Urinary bladder (tissue), 4 donors: ENCODE results near the gene SLC26A2. TPM values are rescaled to one million over a fixed set of nuclear protein-coding genes. Genes with fewer than 3 reads are reported as not detected.

Experiments used
- DNase-seq: peaks from one replicate; pipeline ENCODE4 v3.0.0-alpha.2; 2015; ENCODE audit errors: extremely low spot score
- H3K27ac ChIP-seq: one replicate; pipeline ENCODE4 v1.5.1; 2013; ENCODE audit warnings: low read depth, mild to moderate bottlenecking, moderate library complexity
- H3K36me3 ChIP-seq: one replicate; pipeline ENCODE4 v1.6.1; 2013; ENCODE audit warnings: mild to moderate bottlenecking, moderate library complexity; ENCODE audit not compliant: insufficient read depth
- H3K4me1 ChIP-seq: one replicate; pipeline ENCODE4 v1.6.1; 2013; ENCODE audit warnings: mild to moderate bottlenecking, moderate library complexity; ENCODE audit not compliant: insufficient read depth
- H3K4me3 ChIP-seq: one replicate; pipeline ENCODE4 v1.5.1; 2013; ENCODE audit warnings: low read depth, low read length
- WGBS: extraction: QIAGEN DNeasy Blood & Tissue Kit; methylation state at CpG from one replicate; pipeline ENCODE4 v1.1.7; 2013; 5-methylcytosine and 5-hydroxymethylcytosine counted together
- polyA plus RNA-seq: library from polyadenylated mRNA; stranded (reverse); fragments of 200-250 nt; gene quantifications from one replicate; pipeline ENCODE4 v1.2.3, GENCODE V29; 2013
- total RNA-seq: library from RNA; depleted of rRNA; stranded (reverse); fragments of >200 nt; gene quantifications from one replicate; pipeline ENCODE4 v1.2.3, GENCODE V29; 2014
- donor health status: healthy with polysubstance abuse.
- donor health status: healthy.

SLC26A2 gene
- 34.9 TPM for total RNA-seq
- 5.0 TPM for polyA plus RNA-seq

DNA sequence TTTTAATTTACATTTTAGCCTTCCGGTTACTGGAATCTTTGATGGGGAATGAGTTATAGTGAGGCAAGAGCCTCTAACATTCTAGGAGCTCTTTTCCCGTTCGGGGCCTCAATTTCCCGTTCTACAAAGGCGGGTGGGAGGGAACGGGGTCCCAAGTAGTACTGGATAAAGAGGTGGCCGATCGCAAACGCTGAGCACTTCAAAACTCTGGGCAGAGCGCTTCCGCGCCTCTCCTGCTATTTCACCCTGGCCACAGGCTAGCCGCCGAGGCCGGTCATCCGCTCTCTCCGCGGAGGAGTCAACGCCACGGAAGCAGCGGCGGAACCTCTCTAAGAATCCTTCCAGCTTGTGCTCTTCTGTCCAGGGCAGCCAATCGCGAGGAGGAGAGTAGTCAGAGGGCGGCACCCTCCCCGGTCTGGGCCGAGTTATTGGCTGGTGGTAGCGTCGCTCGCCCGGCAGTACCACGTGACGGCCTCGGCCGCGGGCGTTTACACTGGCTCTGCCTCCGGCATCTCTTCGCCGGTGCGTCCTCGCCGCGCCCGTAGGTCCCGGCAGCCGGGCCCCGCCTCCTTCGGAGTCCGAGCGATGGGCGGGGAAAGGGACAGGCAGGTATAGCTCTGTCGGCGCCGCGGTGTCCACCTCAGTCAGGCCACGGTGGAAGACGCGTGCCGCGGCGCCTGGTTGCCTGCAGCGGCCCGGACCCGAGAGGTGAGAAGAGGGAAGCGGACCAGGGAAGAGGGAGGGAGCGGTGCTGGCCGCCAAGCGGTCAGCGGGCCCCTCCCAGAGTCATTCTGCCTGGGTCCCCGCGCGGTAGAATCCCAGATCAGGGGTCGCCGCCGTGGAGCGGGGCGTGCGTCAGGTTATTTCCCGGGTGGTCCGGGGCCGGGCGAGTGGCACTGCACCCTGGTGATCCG is at the start of gene SLC26A2:
Gene SLC26A2, plus strand, starts transcription at position 487 of the 914 bp plus-strand sequence. CDS start 16,895 bp downstream, outside the sequence.
- H3K4me1 ChIP-seq: no peaks in the 10 kb centered on the region
- H3K27ac ChIP-seq: peak within 1 kb of the TSS; percentile 80
- under 1% methylated on average over 84 of the region's 84 CpGs for WGBS
- no peaks in the 10 kb centered on the region for H3K36me3 ChIP-seq
- peak within 1 kb of the TSS; percentile 76 for H3K4me3 ChIP-seq
- DNase-seq: peak; percentile 92

GRCh38 chr5:149911031-149911430 is 49.5 kb upstream of the SLC26A2 start:
- Histone ChIP-seq H3K4me3 (no peak overlapping the region), H3K36me3 (no peaks in the 10 kb centered on the region), H3K4me1 (no peaks in the 10 kb centered on the region), H3K27ac (no peak overlapping the region)
- DNase-seq: no peak
- WGBS: 87% methylated on average over 1 of the region's 1 CpG

DNA sequence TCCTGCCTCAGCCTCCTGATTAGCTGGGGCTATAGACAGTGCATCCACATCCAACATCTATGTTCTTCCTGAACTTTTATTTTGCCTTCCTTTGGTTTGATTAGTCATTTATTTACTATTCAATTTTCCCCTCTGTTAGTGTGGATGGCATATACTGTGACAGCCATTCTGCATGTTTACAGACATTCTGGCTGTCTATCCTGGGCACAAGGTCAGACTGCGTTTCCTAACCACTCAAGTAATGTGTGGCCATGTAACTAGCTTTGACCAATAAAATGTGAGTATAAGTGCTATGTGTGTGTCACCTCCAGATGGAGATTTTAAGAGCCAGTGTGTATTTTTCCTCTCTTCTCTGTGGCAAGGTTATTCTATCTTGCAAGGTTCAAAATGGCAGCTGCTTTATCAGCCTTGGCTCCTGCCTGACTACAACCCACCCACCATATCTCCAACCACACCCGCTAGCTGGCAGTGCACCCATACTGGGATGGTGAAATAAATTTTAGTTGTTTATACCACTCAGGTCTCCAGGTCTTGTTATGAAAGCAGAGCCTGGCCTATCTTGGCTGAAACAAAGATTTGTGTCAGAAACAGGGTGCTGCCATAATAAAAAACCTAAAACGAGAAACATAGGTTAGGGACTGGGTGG is 48.2 kb upstream of the SLC26A2 start:
- Histone ChIP-seq H3K4me1 (no peaks in the 10 kb centered on the region), H3K4me3 (no peak overlapping the region), H3K36me3 (no peaks in the 10 kb centered on the region), H3K27ac (no peak overlapping the region)
- no peak for DNase-seq
- 78% methylated on average over 3 of the region's 3 CpGs for WGBS

DNA sequence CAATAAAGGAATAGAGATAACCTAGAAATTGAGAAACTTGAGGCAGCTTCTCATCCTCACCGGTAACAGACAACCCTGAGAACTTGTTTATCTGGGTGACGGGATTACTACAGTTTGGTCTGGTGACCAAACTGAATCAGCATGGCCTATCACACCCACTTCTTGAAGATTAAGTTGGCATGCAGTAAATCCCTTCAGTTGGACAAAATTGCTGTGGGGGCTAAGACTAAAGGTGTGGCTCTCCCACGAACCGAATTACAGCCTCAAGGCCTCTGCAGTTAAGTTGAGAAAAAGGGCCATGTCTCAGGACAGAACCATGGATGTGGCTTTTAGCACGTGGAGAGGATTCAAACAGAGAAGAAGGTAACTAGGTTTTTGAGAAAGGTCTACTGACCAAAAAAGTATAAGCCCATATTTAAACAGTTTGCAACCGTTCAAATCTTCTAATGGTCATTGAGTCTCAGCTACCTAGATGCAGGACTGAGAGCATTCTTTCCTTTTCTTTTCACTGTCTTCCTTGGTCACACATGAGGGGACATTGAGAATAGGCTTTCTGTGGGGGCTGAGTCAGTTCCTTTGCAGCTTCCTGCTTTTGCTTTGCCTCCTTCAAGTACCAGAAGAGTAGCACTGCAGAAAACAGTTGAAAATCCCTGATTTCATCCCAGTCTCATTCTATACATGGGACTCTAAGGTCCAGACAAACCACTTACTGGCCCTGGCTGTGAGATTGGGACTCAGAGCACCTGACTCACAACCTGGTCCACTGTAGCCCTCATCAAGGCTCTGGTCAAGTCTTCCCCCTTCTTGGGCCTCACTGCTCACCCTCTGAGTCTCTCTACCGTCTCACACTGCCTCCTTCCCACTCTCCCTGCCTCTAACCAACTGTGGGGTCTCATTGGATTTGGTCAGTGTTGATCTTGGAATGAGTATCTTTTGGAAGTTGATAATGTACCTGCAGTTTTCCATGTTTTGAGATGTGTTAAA is 46.8 kb upstream of the SLC26A2 start:
- no peak for DNase-seq
- WGBS: 76% methylated on average over 7 of the region's 7 CpGs
- Histone ChIP-seq H3K27ac (no peak overlapping the region), H3K4me3 (no peak overlapping the region), H3K36me3 (no peaks in the 10 kb centered on the region), H3K4me1 (no peaks in the 10 kb centered on the region)

GRCh38 chr5:149915392-149916260 is 44.9 kb upstream of the SLC26A2 start:
- no peak for DNase-seq
- no peak overlapping the region for H3K4me3 ChIP-seq
- no peaks in the 10 kb centered on the region for H3K36me3 ChIP-seq
- WGBS: 77% methylated on average over 7 of the region's 7 CpGs
- no peaks in the 10 kb centered on the region for H3K4me1 ChIP-seq
- no peak overlapping the region for H3K27ac ChIP-seq

GRCh38 chr5:149916334-149917072 is 44.1 kb upstream of the SLC26A2 start:
- 73% methylated on average over 7 of the region's 7 CpGs for WGBS
- no peak overlapping the region for H3K4me3 ChIP-seq
- DNase-seq: no peak
- no peaks in the 10 kb centered on the region for H3K36me3 ChIP-seq
- H3K27ac ChIP-seq: no peak overlapping the region
- no peaks in the 10 kb centered on the region for H3K4me1 ChIP-seq

DNA sequence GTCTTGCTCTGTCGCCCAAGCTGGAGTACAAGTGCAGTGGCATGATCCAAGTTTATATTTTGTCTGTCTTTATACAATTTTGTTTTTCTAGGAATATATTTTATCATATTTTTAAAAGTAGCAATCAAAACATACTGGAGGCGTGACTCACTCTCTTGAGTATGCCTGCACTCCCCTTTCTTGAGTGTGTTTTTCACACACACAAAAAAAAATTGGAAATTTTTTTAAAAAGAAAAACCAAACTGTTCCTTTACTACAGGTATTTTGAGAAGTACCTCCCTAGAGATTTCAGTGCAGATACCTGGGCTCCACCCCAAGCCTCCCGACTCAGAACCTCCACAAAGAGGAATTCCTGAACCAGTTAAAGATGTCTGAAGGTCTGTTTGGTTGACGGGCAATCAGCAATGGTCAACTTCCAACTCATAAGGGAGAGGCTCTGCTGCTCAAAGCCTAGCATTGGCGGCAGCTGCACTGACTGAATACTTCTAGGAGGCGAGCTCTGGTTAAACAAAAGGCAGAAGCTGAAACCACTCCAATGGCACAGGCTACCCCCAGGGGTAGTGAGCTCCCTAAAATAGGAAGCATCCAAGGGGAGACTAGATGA is 43.4 kb upstream of the SLC26A2 start:
- DNase-seq: no peak
- Histone ChIP-seq H3K4me3 (no peak overlapping the region), H3K27ac (no peak overlapping the region), H3K36me3 (no peaks in the 10 kb centered on the region), H3K4me1 (no peaks in the 10 kb centered on the region)
- 71% methylated on average over 6 of the region's 6 CpGs for WGBS

DNA sequence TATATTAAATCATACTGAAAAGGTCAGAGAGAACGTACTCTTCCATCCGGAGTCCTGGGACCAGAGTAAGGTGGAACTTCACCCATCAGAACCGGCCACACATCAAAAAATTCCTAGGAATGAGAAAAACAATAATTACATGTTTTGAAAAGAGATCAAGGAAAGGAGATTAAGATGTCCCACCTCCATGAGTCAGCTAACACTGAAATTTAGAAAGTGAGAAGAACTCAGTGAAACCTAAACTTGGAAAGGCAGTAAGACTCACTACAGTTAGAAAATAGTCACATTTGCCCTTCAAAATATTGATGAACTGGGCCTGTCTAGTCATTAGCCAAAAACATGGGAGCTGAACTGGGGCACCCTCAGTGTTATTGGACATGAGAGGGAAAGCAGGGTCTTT is 39.0 kb upstream of the SLC26A2 start:
- WGBS: 84% methylated on average over 3 of the region's 3 CpGs
- Histone ChIP-seq H3K36me3 (no peaks in the 10 kb centered on the region), H3K4me3 (no peak overlapping the region), H3K4me1 (no peaks in the 10 kb centered on the region), H3K27ac (no peak overlapping the region)
- DNase-seq: no peak

DNA sequence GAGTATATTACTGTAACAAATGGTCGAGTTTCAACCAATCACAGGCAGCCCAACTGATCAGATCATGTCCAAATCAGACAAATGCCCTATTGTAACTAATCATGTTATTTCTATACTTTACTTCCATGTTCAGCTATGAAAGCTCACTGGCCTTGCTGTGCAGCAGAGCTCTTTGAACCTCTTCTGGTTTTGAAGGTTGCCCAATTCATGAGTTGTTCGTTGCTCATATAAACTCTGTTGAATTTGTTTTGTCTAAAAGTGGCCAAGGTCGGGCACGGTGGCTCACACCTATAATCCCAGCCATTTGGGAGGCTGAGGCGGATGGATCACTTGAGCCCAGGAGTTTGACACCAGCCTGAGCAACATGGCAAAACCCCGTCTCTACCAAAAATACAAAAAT is 37.6 kb upstream of the SLC26A2 start:
- Histone ChIP-seq H3K4me3 (no peak overlapping the region), H3K27ac (no peak overlapping the region), H3K4me1 (no peaks in the 10 kb centered on the region), H3K36me3 (no peaks in the 10 kb centered on the region)
- no peak for DNase-seq
- WGBS: 89% methylated on average over 6 of the region's 6 CpGs

- 61% methylated on average over 5 of the region's 5 CpGs for WGBS
- Histone ChIP-seq H3K4me3 (no peak overlapping the region), H3K4me1 (no peaks in the 10 kb centered on the region), H3K27ac (no peak overlapping the region), H3K36me3 (no peaks in the 10 kb centered on the region)
- no peak for DNase-seq
These were observed 36.1 kb upstream of the SLC26A2 start for GRCh38 chr5:149924486-149924885.

DNA sequence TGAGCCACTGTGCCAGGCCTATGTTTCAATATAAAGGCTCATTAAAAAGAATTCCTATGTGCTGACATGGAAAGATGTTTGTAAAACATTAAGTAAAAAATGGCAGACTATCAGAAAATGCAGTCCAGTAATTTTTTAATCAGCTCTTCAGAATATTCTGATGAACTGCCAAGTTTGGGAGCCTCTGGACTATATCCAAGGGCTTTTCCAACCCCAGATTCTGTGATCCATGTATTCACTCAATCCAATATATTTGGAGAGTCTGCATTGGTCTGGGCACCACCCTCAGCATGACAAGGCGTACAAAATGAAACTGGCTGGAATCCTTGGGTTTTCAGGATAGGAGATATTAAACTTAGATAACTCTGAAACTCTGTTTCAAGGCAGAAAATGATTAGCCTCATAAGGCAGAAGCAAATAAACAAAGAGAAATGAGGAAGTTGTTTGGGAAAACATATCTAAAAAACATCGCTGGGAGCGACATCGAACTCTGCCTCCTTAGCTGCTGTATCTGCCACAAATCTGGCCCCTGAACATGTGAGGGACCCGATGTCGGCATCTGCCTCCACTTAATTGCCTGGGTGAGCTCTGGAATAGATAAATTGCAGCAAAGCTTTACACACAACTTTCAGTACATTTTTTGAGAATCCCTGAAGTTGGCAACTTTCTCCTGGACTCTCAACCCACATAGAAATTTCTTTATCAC is 30.4 kb upstream of the SLC26A2 start:
- 46% methylated on average over 6 of the region's 6 CpGs for WGBS
- no peak overlapping the region for H3K27ac ChIP-seq
- no peaks in the 10 kb centered on the region for H3K36me3 ChIP-seq
- no peaks in the 10 kb centered on the region for H3K4me1 ChIP-seq
- no peak overlapping the region for H3K4me3 ChIP-seq
- DNase-seq: no peak
